Ascending aorta (tissue), 2 donors: ENCODE results near the gene SPATA1. TPM values are rescaled to one million over a fixed set of nuclear protein-coding genes. Genes with fewer than 3 reads are reported as not detected.

Experiments used
- DNase-seq, 2 donors: peaks; one replicate each; pipeline ENCODE4 v3.0.0-alpha.2; 2019; ENCODE audit warnings: low spot score in 2 of 2
- H3K27ac ChIP-seq, 2 donors: fragments of 200-600 bp; sonication (generic); one replicate each; pipeline ENCODE4 v1.5.1; 2016 to 2017; ENCODE audit warnings: mild to moderate bottlenecking in 1 of 2
- H3K27me3 ChIP-seq: fragments of 200-600 bp; sonication (generic); one replicate; pipeline ENCODE4 v1.5.1; 2017
- H3K36me3 ChIP-seq, 2 donors: fragments of 200-600 bp; sonication (generic); one replicate each; pipeline ENCODE4 v1.5.1; 2016
- H3K4me1 ChIP-seq, 2 donors: fragments of 200-600 bp; sonication (generic); one replicate each; pipeline ENCODE4 v1.5.1; 2016 to 2017; ENCODE audit warnings: mild to moderate bottlenecking in 1 of 2
- H3K4me3 ChIP-seq, 2 donors: fragments of 200-600 bp; sonication (generic); one replicate each; pipeline ENCODE4 v1.5.1; 2016 to 2017; ENCODE audit warnings: mild to moderate bottlenecking in 1 of 2
- H3K9me3 ChIP-seq, 2 donors: fragments of 200-600 bp; sonication (generic); one replicate each; pipeline ENCODE4 v1.5.1; 2016
- intact Hi-C: fragments of 100-400 bp; cut with DNase I; formaldehyde crosslinking; loops from one replicate; pipeline ENCODE4 v1.15.1; 2023
- total RNA-seq: library from RNA; depleted of rRNA; stranded (reverse); fragments of >200 nt; gene quantifications from one replicate; pipeline ENCODE4 v1.1.0, GENCODE V29; 2016
- TF ChIP-seq, protein P1 (sequence below), 3 experiments: fragments of 200-600 bp in 2 of 3; fragments of 450-650 bp in 1 of 3; sonication (generic) in 2 of 3; IDR thresholded peaks; one replicate each; pipeline ENCODE4 v1.5.1; 2016 to 2019; ENCODE audit warnings: antibody characterized with exemption in 3 of 3, mild to moderate bottlenecking in 1 of 3, moderate library complexity in 1 of 3

SPATA1 gene
- total RNA-seq, 1 donor from 2014 or later: not detected

DNA sequence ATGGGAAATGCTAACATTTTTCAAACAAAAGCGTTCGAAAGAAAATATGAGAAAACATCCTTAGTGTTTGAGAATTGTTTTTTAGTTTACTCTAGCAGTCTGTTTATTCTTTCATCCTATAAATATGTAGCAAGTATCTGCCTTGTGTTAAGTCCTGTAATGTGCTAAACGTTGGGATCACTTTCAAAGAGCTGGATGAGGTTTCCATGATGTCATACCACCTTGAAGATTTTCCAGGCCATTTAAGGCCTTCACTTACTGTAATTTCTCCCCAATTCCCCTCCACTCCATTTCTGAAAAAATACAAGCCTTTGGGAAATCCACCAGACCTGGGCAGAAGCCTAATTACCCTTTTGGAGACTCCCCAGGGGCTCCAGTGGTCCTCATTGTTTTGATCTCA lies 92.2 kb downstream of the SPATA1 start:
- Histone ChIP-seq H3K9me3 (peaks cover 0 to 7% of the 10 kb centered on the region in 2 donors), H3K27me3 (no peaks in the 10 kb centered on the region), H3K36me3 (no peaks in the 10 kb centered on the region), H3K4me3 (no peak overlapping the region), H3K4me1 (peaks cover 9 to 17% of the 10 kb centered on the region in 2 donors), H3K27ac (peak overlapping the region; percentile 87 to 91)
- DNase-seq: no peak
- intact Hi-C loops: no loop called here
- TF ChIP-seq, protein P1, sequence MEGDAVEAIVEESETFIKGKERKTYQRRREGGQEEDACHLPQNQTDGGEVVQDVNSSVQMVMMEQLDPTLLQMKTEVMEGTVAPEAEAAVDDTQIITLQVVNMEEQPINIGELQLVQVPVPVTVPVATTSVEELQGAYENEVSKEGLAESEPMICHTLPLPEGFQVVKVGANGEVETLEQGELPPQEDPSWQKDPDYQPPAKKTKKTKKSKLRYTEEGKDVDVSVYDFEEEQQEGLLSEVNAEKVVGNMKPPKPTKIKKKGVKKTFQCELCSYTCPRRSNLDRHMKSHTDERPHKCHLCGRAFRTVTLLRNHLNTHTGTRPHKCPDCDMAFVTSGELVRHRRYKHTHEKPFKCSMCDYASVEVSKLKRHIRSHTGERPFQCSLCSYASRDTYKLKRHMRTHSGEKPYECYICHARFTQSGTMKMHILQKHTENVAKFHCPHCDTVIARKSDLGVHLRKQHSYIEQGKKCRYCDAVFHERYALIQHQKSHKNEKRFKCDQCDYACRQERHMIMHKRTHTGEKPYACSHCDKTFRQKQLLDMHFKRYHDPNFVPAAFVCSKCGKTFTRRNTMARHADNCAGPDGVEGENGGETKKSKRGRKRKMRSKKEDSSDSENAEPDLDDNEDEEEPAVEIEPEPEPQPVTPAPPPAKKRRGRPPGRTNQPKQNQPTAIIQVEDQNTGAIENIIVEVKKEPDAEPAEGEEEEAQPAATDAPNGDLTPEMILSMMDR (IDR thresholded peaks at IDR 0.05): no peak

- intact Hi-C loops: loop anchor here (1.0 kb wide), 2 partner anchors 25 to 93 kb away; partner anchors contain the start of genes CTBS, GNG5 and SPATA1
- H3K27ac ChIP-seq: peak overlapping the region; percentile 87 to 91
- DNase-seq: no peak
- peaks cover 9 to 18% of the 10 kb centered on the region in 2 donors for H3K4me1 ChIP-seq
- no peaks in the 10 kb centered on the region for H3K27me3 ChIP-seq
- no peaks in the 10 kb centered on the region for H3K36me3 ChIP-seq
- H3K4me3 ChIP-seq: peak overlapping the region in 1 of 2 donors; percentile 43
- peaks cover 0 to under 1% of the 10 kb centered on the region in 2 donors for H3K9me3 ChIP-seq
- TF ChIP-seq, protein P1 (IDR thresholded peaks at IDR 0.05): no peak
Observed at GRCh38 chr1:84598846-84599741, 92.9 kb downstream of the SPATA1 start.

- H3K4me1 ChIP-seq: peaks cover 9 to 18% of the 10 kb centered on the region in 2 donors
- intact Hi-C loops: loop anchor here (5.0 to 10.0 kb wide), 3 partner anchors 46 to 598 kb away; no protein-coding TSS in a partner anchor
- TF ChIP-seq, protein P1 (IDR thresholded peaks at IDR 0.05): no peak
- DNase-seq: no peak
- H3K4me3 ChIP-seq: no peak overlapping the region
- no peaks in the 10 kb centered on the region for H3K27me3 ChIP-seq
- H3K36me3 ChIP-seq: no peaks in the 10 kb centered on the region
- no peaks in the 10 kb centered on the region for H3K9me3 ChIP-seq
- H3K27ac ChIP-seq: peak overlapping the region; percentile 87 to 91
Observed at GRCh38 chr1:84600796-84601195, 94.6 kb downstream of the SPATA1 start.

- H3K9me3 ChIP-seq: no peaks in the 10 kb centered on the region
- H3K4me1 ChIP-seq: peaks cover 9 to 18% of the 10 kb centered on the region in 2 donors
- peak overlapping the region in 1 of 2 donors; percentile 55 for H3K4me3 ChIP-seq
- intact Hi-C loops: loop anchor here (5.0 to 10.0 kb wide), 3 partner anchors 48 to 601 kb away; no protein-coding TSS in a partner anchor
- peak overlapping the region; percentile 87 to 94 for H3K27ac ChIP-seq
- no peak for DNase-seq
- H3K36me3 ChIP-seq: no peaks in the 10 kb centered on the region
- H3K27me3 ChIP-seq: no peaks in the 10 kb centered on the region
- TF ChIP-seq, protein P1 (IDR thresholded peaks at IDR 0.05): no peak
Observed at GRCh38 chr1:84603223-84603622, 97.0 kb downstream of the SPATA1 start.

GRCh38 chr1:84603941-84604830 lies 98.0 kb downstream of the SPATA1 start:
- Histone ChIP-seq H3K27ac (peak overlapping the region; percentile 87 to 94), H3K36me3 (no peaks in the 10 kb centered on the region), H3K27me3 (no peaks in the 10 kb centered on the region), H3K9me3 (no peaks in the 10 kb centered on the region), H3K4me1 (peaks cover 3 to 11% of the 10 kb centered on the region in 2 donors), H3K4me3 (peak overlapping the region; percentile 49 to 55)
- TF ChIP-seq, protein P1 (IDR thresholded peaks at IDR 0.05): peak; percentile 68 to 81 (median 77)
- DNase-seq: peak; percentile 52 to 83
- intact Hi-C loops: loop anchor here (1.0 to 10.0 kb wide), 6 partner anchors 30 to 602 kb away; partner anchors contain the start of genes CTBS, GNG5 and SPATA1
